HG03135 (cell line): ENCODE results near the gene SERPINA5.
"Not testable (repeated sequence)": the region's sequence is repeated elsewhere in the genome, so short reads cannot be mapped to it uniquely, and the experiment has no call there.

Source experiments
- ATAC-seq: cut with Tn5 transposase; IDR thresholded peaks from one replicate; pipeline ENCODE4 v1.9.1; 2021; ENCODE audit warnings: mild to moderate bottlenecking, moderate library complexity; ENCODE audit not compliant: unreplicated experiment

Gene SERPINA5

DNA sequence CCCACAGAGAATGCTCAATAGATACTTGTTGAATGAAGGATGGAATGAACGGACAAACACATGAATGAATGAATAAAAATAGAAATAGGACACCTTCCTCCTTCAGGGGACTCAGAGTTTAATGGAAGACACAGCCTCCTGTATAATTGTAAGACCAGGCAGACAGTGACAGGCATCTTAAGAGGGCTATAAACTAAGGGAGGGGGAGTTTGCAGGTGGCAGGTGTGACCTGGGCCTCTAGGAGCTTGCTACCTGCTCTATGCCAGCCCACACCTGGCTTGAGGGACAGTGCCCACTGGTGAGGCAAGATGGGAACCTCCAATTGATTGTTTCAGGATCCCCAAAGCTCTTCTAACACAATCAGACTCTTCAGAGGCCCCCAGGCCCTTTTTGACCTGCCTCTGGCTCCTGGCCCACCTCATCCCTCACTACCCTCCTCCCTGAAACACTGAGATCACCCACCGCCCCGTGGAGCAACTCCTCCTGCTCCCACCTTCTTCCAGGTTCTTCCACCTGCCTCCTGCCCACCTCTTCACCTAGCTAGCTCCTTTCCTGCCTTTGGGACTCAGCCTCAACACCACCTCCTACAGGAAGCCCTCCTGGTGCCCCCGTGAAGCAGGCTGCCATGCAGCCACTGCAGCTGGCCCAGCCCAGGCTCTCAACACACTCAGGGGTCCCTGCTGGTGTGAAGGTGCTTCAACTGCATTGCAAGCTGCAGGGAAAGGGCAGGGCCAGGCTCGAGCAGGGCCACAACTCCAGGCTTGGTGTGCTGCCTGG lies 40.3 kb downstream of the SERPINA5 start:
- no peak for ATAC-seq

DNA sequence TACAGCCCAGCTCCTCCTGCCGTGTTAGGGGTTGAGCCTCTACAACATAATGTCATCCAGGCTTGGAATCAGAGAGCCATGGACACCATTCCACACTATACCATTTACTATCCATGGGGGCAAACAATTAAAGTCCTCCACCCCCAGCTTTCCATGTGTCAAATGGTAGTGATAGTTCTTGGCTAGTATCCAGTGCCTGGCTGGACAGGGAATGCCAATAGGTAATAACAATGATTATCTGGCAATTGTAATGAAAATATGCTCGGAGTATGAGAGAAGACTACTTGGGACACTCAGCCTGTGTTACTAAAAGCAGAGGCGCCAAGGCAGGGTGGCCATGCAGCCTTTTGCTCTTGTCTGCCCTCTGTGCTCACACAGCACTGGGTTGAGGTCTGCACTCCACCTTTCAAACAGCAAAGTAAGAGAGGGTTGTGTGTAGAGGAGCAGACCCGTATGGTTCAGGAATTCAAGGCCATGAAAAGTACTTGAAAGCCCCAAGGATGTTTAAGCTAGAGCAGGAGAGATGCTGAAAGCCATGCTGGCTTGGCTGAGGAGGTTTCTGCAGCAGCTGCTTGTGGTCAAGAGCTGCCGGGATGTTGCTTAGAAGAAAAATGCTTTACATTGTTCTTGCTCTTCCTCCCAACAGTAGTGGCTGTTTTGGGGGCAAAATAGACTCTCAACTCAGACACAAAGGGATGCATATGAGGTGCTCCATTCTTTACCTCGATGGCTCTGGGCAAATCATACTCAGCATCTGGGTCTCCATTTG lies 41.6 kb downstream of the SERPINA5 start:
- ATAC-seq: no peak

DNA sequence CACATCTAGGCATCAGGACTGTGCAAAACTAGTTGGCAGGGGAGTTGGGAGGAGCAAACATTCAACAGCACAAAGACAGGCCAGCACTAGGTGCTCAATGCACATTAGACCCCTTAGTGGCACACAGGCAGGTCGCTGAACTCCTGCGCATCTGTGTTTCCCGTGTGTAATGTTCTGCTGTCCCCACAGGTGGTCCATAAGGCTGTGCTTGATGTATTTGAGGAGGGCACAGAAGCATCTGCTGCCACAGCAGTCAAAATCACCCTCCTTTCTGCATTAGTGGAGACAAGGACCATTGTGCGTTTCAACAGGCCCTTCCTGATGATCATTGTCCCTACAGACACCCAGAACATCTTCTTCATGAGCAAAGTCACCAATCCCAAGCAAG lies 42.2 kb downstream of the SERPINA5 start:
- no peak for ATAC-seq

DNA sequence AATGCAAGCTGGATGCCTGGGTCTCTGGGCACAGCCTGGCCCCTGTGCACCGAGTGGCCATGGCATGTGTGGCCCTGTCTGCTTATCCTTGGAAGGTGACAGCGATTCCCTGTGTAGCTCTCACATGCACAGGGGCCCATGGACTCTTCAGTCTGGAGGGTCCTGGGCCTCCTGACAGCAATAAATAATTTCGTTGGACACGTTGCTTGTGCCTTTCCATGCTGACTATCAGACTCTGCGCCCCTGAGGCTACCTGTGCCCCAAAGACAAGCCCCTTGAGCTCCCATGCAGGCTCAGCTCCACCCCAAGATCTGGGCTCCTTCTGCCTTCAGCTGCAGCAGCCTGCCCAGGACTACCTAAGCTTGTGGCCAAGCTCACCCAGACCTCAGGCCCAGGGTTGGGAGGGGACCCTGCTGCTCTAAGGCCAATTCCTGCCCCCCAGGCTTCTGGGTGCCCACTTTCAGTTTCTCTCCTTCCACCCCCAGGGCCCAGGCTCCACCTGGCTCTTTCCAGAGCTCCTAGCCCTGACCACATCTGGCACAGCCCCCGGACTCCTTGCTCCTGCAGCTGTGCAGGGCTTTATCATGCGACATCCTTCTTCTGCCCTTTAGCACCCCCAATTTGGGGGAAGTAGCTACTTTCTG lies 42.8 kb downstream of the SERPINA5 start:
- ATAC-seq: no peak

DNA sequence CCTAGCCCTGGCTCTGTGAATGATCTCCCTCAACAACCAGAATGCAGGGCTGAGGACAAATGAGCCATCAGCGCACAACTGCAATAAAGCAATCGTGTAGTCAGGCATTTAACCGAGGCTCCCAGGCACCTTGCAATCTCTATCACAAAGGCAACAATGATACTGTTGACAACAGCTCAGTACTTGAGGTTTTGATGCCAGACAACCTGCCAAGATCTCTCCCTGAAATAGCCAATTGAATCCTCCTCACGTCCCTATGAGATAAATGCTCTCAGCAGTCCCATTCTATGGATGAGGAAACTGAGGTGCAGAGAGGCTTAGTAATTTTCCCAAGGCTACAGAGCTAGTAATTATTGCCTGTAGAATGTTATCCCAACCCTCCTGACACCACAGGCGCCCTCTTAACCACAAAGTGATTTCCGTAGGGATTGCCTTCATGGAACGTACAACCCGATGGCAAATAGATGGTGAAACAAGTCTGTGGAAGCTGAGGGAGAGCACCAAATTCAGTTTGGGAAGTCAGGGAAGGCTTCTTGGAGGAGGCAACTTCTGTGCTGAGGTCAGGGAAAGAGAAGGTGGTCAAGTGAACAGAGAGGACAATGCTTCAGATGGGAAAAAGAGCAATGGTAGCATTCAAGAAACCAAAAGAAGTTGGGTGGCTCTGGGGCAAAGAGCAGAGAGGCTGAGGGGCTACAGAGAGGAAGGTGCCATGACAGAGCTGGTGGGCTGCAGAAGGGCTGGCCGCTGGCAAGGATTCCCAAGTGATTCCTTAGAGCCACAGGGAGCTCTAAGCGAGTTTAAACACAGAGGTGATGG lies 43.5 kb downstream of the SERPINA5 start:
- no peak for ATAC-seq

DNA sequence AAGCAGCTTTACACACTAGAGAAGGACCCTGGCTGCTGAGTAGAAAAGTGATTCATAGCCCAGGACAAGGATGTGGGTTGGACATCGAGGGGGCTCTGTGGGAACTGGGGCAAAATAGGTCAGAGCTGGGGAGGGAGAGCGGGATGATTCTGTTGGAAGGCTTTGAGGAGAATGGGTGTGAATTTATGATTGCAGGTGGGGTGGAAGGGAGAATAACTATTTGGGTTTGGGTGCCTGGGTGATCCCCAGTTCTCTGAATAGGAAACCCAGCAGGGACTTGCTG lies 44.1 kb downstream of the SERPINA5 start:
- ATAC-seq: no peak

DNA sequence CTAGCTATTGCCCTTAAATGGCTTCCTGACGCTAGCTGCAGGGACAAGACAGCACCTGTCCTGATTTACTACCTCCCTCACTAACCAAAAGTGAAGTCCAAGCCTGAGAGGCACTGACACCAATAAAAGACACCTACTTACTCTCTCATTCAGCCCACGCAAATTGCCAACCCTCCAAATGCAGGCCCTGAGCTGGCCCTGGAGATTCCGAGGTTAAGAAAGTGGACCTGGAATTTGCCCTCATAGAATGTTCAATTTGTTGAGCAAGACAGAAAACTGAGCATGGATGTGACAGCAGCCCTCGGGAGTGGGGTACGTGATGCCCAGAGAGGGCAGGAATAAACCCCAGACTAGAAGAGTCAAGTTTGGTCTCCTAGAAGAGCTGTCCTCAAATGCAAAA lies 47.4 kb downstream of the SERPINA5 start:
- no peak for ATAC-seq

DNA sequence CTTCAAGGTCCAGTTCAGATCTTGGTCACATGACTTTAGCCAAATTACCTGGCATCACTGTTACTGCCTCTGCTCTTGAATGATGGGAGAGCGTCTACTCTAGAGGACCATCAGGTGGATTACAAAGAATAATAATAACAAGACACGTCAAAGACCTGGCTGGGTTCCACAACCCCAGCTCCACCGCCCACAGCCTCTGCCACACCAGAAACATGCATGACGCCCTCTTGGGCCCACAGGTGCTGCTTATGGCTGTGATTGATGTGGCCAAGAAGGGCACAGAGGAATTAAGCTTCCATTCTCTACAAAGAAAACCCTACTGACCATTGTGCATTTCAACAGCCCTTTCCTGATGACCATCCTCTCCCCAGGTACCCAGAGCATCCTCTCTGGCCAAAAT lies 49.2 kb downstream of the SERPINA5 start:
- ATAC-seq: no peak

DNA sequence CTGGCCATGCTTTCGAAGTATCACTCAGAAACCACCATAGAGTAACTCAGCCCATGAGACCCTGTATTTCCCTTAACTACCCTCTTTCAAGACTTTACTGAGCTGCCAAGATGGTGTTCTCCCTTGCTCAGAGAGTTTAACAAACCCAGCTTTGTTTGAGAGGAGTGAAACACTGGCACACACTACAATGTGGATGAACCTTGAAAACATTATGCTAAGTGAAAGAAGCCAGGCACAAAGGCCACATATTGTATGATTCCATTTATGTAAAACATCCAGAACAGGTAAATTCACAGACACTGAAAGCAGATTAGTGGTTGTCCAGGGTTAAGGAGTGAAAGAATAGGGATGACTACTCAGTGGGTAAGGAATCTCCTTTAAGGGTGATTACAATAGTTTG lies 49.8 kb downstream of the SERPINA5 start:
- no peak for ATAC-seq

DNA sequence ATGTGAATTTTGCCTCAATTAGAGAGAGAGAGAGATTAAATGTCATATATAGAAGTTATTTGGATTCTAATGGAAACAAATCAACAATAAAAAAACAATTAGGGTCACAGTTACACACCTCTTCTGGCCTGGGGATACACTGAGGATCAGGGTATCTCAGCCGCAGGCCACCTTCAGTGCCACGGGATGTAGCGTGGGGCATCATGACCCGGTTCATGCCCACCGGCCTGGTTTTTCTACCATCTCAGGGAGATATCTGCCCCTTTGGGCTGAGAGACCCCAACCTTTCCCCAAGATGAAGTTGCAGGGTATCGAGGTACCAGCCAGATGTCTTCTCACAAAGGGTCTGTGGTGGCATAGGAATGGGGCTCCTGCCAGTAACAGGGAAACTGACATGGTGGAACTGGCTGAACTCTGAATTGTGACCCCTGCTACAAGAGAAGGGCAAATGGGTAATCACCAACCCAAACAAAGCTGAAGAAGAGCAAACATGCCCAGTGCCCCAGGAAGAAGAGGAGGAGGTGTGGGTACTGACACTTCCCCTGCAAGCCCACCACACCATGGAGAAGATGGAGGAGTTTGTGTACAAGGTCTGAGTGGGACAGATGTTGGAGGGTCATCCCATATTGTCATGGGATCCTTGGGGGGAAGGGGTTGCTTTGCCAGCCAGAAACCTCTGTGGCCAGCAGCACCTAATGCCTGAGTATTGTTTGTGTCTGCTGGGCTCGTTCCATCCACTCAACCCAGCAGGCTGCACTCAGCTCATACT lies 50.5 kb downstream of the SERPINA5 start:
- ATAC-seq: no peak

DNA sequence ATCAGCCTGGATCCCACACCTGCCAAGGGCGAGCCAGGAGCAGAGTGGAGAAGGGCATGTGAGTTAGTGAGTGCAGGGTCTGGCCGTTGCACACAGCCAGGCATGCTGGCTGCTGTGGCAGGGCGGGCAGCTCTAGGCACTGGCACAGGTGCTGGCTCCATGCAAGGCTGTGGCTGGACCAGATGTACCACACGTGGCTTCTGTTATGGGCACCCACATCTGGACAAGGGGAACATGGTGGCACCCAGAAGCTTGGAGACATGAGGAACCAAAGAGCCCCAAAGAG lies 51.0 kb downstream of the SERPINA5 start:
- no peak for ATAC-seq

DNA sequence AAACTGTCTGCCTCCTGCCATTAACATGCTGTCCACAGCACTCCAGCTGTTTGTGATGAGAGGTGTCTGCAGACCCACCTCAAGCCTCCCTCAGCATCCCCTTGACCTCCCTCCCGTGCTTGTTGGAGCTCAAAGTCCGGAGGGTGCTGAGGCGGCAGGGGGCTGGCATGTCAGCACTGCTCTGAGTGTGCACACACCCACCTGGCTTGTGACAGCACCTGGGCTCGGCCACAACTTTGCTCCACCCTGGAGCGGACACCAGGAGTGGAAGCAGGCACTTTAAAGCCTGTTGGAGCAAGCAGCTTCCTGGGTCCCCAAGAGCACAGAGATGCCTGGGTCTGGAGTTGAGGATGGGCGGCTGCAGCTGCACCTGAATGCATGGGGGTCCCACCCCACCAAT lies 51.9 kb downstream of the SERPINA5 start:
- no peak for ATAC-seq

DNA sequence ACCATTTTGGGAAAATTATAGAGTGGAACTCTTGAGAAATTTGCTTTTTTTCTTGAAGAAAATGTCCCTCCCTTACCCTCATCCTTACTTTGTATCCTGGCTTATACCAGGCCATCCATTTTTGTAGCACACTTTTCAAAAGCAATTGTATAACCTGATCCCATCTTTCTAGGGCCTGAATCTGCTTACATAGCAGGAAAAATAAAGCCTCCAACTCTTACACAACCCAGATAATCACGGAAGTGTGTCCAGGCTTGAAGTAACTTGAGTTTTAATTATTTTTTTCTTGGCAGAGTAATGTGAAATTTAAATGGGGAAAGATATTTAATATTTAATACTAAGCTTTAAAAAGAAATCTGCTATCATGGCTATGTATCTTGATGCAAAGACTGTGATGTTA lies 53.9 kb downstream of the SERPINA5 start:
- no peak for ATAC-seq

DNA sequence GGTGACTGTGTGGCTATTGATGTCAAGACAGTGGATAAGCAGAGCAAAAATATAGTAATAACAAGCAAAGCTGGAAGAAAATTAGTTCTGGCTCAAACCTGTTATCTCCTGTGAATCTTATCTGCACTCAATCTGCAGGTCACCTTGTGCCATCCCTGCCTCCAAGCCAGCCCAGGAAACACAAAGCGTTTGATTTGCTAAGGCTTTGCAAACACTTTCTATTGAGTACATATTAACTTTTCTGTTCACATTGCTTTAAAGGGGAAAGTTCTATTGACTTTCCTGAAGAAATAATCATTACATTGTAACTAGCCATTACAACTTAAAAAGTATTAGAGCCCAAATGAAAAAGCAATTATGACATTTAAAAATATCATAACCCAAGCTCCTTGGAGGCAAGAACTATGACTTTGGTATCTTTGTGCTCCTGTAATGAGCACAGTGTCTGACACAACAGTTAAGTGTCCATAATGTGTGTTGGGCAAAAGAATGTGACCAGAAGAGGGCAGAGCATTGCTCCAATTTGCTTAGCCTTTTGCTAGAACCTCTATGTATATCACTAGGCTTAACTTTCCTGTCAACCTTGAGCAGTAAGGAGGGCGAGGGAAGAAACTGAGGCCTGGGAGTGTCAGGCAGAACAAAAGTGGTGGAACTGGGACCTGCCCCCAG lies 55.7 kb downstream of the SERPINA5 start:
- ATAC-seq: no peak

DNA sequence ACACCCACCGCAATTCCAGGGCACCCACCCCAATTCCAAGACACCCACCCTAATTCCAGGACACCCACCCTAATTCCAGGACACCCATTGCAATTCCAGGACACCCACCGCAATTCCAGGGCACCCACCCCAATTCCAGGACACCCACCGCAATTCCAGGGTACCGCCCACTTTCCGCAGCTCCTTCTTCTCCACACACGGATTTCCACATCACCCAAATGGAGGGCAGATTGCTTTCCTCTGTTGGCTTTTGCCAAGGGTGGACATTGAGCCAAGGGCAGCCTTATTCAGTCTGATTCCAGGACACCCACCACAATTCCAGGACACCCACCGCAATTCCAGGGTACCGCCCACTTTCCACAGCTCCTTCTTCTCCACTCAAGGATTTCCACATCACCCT lies 56.6 kb downstream of the SERPINA5 start:
- not testable (repeated sequence) for ATAC-seq

DNA sequence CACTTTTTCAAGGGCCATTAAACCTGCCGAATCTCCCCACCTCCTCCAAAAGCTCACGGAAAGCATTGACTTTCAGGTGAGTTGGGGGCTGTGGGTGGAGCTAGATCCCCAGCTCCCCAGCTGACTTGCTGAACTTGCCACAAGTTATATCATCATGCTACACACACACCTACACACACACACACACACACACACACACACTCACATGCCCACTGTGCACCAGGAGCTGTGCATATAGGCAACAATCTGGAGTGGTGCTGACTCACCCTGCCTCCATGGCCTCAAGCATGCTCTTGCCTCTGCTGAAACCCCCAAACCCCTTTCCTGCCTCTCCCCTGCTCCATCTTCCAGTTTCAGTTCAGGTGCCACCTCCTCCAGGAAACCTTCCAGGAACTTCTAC lies 57.1 kb downstream of the SERPINA5 start:
- ATAC-seq: no peak

DNA sequence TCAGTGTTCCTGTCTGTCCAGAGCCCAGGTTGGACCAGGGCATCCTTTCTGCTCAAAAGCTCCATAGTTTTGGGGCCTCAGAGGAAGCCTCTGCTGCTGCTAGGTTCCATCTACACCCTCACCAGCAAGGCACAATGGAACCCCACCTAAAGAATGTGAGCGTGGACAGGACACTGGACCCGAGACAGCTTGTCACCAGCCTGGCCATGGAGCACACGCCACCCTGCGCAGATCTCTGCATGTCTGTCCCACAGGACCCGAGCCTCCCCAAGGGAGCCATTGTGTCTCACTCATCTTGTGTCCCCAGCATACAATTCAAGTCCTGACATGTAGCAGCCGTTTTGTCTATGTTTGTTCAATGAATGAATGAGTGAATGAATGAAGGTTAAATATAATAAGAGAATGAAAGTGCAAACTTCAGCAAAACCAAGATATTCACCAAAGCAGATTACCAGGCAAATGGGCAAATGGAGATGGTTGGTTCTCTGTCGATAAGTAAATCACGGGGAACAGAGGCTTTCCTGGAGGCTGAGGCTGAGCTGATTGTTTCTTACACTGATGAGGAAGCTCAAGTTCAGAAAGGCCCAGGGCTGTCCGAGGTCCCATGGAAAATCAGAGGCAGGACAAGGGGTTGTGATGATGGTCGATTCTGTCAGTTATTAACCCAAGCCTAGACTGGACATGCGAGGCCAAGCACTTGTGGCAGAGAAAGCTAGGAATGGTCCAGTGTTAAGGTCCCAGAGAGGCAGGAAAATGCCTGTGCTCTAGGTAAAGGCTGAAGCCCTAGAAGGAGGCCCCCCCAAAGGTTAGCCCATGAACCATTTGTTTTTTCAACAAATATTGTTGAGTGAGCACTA lies 58.0 kb downstream of the SERPINA5 start:
- ATAC-seq: no peak

DNA sequence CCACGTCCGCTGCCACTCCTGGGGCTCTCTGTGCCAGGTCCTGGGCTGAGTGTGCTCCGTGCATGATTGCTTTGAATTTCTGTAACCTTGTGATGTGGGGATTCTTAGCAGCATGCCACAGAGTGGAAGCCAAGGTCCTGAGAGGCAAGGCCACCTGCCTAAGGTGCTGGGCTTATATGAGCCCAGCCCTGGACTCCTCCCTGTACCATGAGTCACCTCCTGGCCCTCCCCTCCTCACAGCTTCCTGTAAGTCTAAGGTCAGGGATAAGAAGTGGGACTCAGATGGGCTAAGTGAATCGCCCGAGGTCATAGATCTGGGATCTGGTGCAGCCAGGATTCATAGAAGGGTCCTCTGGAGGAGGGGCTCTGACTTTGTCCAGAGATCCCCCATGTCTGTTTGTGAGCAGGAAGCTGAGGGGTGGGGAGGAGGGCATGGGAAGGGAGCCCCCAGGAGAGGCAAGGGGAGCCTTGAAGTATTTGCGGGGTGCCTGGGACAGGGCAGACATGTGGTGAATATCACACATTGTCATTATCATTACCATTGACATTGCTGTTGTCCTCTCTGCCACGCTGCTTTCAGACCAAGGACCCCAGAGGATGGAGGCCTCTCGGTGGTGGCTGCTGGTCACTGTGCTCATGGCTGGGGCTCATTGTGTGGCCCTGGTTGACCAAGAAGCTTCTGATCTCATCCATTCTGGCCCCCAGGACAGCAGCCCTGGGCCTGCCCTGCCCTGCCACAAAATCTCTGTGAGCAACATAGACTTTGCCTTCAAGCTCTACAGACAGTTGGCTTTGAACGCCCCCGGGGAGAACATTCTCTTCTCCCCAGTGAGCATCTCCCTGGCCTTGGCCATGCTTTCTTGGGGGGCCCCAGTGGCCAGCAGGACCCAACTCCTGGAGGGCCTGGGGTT lies 59.8 kb downstream of the SERPINA5 start:
- no peak for ATAC-seq

DNA sequence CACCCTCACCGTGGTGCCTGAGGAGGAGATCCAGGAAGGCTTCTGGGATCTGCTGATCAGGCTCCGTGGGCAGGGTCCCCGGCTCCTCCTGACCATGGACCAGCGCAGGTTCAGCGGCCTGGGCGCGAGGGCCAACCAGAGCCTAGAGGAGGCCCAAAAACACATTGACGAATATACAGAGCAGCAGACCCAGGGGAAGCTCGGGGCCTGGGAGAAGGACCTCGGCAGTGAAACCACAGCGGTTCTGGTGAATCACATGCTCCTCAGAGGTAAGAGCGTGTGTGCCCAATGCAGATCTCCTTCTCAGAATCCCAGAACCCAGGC lies 60.4 kb downstream of the SERPINA5 start:
- no peak for ATAC-seq
